ENCODE results near the gene TMOD2. TPM values are rescaled to one million over a fixed set of nuclear protein-coding genes. Genes with fewer than 3 reads are reported as not detected.
A peak's percentile ranks its signal among the peaks of the same experiment; 100 is the strongest.

The TMOD2 gene
- 3.5 and 4.4 TPM in 2 replicates for total RNA-seq (2014; rRNA removed; shearing (Covaris generic))

DNA sequence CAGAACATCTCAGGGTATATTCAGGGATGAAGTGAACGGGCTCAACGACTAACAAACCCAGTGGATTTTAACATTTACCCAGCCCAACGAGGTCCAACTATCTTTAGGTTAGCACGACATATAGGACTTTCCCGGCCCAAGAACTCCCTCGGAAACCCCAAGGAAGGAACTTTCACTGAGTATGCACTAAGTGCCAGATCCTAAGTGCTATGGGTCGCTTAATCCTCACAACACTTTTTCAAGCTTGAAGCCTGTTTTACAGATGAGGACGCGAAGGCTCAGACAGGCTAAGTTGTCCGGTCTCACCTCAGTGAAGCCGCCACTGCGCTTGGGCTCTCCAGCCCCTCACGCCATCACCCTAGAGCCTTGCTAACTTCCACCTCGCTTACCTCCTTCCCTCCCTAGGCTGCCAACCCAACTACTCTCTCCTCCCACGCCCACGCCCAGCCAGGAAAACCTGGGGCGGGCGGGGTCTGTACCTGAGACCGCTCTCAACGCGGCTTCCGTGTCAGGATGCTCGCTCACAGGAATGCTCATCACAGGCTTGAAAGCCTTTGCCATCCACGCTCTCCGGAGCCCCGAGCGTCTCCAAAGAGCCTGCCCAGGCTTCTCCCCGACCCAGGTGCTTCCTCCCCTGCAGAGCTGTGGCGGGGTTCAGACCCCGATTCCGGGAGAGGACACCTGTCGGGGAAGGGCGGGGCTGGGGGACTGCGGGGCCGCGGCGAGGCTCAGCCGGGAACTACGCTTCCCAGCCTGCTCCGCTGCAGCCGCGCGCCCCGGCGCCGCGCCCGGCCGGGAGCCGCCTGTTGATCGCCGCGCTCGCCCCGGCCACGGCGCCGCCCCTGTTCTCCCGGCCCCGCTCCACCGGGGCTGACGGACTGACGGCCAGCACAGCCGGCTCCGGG is at the start of gene TMOD2:
Gene TMOD2, plus strand, starts transcription at position 806 of the 905 bp plus-strand sequence. CDS start 14,845 bp downstream, outside the sequence.
- DNase-seq (ENCODE audit: low read depth) = peak; percentile 28

DNA sequence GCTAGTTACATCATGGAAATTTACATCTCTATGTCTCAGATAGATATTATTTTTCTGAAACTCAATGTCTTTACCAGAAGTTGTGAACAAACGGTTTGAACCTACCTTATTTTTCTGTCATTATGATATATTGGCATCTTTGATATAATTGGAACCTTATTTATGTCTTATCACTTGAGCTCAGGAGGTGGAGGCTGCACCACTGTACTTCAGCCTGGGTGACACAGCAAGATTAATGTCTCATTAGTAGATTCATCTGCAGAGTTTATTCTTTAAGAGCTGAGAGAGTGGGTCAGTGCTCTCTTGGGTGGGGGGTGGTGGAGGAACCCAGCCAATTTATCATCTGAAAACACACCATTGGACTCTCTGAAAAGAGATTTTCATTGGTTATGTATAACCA is 48.7 kb upstream of the TMOD2 start:
- no peak for DNase-seq (ENCODE audit: low read depth)

DNA sequence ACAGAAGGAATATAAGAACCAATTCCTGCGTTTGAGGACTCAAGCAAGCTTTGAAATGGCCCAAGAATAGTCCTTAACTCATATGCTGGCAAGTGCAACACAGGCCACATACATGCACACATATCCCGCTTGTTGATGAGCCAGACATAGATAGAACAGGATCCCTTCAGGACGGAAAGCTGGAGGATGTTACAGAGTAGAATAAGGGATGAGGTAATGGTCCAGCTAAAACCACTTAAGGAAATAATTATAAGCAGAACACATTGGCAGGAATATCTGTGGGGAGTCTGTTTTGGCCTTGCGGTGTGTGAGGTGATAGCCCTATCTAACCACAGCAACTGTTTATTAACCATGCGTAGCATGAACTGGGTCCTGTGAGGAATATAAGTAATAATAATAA is 45.1 kb upstream of the TMOD2 start:
- no peak for DNase-seq (ENCODE audit: low read depth)

DNA sequence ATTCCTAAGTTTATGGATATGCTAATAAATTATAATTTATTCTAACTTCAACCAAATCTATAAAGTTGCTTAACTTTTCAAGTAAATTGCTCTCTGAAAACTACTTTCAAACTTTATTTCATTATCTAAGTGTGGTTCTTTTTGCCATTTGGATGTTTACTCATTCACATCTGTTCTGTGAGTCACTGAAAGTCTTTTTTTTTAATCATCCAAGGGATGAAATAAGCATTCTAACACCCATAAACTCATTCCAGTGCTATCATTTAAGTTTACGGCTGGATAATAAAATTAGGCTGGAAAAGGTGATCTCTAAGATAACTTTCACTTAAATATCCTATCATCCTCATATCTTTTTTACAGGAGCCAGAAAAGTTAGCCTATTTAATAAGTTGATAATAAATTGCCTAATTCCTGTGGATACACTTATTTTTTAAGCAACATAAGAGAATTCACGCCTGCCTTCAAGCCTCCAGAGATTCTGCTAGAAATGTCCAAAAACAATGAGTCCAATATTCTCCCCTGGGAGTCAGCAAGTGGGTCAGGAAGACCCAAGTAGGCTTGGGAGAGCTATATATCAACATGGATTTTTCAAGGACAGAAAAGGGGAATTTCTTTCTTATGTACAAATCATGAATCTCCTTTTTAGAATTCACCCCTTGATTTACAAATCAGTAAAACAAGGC is 44.3 kb upstream of the TMOD2 start:
- DNase-seq (ENCODE audit: low read depth) = no peak

DNA sequence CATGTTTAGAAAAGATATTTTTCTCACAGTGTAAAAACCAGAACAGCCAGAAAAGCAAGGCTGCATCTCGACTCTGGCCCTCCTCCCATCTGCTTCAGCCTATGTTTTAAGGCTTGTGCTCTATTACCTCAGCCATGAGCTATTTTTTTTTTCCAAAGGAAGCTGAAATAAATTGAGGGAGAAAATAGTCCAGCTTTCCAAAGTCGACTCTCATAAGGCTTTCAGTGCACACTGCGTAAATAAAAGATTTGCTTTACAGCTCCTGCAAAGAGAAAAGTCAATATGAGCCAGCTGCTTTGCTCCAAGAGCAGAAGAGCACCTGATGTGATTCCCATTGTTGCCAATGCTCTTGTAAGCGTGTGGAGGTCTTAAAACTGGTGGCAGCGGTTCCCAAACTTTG is 43.4 kb upstream of the TMOD2 start:
- no peak for DNase-seq (ENCODE audit: low read depth)

DNA sequence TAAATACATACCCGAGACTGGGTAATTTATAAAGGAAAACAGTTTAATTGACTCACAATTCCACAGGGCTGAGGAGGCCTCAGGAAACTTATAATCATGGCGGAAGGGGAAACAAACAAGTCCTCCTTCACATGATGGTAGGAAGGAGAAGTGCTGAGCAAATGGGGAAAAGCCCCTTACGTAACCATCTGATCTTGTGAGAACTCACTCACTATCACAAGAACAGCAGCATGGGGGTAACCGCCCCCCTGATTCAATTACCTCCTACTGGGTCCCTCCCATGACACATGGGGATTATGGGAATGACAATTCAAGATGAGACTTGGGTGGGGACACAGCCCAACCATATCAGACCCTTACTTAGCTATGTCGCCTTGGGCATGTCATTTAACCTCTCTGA is 42.4 kb upstream of the TMOD2 start:
- DNase-seq (ENCODE audit: low read depth) = no peak

DNA sequence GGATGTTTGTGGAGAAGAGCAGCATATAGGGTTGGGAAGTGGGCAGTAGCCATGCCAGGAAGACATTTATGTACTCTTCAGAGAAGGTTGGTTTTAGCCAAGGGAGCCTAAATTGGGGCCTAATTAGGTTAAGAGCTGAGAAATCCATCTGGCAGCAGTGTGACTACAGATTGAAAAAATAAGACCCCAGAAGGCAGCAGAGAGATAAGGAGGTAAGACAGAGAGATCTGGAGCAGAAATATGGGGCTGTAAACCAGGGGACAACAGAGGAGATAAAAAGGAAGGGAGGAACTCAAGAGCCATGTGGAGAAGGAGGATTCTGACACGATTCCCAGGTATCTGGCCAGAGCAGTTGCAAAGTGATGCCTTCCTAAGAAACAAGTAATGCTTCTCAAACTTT is 37.2 kb upstream of the TMOD2 start:
- DNase-seq (ENCODE audit: low read depth) = no peak

DNA sequence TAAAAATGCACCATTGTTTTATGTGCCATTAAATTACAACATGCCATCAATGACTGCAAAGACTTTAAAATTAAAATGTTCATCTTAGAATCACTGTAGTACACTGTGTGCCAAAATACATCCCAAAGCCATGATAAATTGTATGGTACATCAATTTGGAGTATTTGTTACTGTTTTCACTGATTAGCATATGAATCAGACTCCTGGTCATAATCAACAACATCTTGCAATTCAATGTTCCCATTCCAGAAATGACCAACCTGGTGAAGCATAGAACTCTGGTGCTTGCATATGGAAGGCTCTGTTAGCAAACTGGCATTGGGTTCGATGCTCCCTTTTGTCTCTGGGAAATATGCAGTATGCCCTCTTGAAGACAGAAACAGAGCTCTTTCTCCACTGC is 36.5 kb upstream of the TMOD2 start:
- no peak for DNase-seq (ENCODE audit: low read depth)

DNA sequence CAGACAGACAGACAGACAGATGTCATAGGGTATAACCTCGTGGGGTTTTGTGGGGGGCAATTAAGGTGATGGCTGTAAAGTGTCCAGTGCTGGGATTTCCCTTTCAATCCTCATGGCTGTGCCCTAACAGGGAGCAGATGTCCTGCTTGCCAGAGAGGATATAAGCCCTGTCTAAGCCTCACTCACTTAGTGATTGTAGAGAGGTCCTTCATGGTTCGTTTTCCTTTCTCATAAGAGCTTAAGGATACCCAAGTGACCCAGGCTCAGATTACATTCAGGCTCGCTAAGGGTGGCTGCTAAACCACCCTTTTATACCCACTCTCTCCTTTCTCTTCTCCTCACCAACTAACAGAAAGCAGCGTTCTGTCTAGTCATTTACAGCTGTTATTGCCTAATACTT is 33.2 kb upstream of the TMOD2 start:
- no peak for DNase-seq (ENCODE audit: low read depth)

DNA sequence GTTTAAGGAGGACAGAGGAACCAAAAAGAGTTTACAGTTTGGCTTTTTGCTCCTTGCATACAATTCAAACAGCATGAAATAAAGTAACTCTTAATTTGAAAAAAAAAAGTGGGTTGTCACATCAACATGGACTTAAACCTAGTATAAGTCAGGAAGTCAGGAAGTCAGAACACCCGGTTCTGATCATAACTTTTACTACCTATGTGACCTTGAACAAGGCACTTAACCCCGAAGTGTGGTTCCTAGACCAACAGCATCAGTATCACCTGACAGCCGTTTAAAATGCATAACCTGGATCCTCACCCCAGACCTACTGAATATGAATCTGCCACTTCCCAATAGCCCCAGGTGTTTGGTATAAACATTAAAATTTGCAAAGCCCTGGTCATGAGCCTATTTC is 32.7 kb upstream of the TMOD2 start:
- DNase-seq (ENCODE audit: low read depth) = no peak

DNA sequence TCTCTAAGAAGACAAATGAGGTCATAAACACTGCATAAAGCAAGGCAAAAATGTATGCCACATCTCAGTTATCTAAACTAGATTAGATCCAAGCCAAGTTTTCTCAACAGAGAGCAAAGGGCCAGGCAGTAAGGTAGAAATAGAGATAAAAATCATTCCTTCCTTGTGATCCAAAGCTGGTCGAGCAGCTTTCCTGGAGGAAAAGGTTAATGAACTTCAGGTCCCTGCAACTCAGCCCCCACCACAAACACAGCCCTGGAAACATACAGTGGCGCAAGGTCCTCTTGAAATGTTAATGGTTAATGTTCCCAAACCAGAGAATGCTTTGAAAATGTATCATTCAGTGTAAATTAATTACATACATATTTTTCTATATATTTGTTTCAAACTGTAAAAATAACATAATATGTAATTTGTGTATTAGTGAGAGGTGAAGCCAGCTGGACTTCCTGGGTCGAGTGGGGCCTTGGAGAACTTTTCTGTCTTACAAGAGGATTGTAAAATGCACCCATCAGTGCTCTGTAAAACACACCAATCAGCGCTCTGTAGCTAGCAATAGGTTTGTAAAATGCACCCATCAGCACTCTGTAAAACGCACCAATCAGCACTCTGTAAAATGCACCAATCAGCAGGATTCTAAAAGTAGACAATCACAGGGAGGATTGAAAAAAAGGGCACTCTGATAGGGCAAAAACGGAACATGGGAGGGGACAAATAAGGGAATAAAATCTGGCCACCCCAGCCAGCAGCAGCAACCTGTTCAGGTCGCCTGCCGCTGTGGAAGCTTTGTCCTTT is 31.0 kb upstream of the TMOD2 start:
- no peak for DNase-seq (ENCODE audit: low read depth)

DNA sequence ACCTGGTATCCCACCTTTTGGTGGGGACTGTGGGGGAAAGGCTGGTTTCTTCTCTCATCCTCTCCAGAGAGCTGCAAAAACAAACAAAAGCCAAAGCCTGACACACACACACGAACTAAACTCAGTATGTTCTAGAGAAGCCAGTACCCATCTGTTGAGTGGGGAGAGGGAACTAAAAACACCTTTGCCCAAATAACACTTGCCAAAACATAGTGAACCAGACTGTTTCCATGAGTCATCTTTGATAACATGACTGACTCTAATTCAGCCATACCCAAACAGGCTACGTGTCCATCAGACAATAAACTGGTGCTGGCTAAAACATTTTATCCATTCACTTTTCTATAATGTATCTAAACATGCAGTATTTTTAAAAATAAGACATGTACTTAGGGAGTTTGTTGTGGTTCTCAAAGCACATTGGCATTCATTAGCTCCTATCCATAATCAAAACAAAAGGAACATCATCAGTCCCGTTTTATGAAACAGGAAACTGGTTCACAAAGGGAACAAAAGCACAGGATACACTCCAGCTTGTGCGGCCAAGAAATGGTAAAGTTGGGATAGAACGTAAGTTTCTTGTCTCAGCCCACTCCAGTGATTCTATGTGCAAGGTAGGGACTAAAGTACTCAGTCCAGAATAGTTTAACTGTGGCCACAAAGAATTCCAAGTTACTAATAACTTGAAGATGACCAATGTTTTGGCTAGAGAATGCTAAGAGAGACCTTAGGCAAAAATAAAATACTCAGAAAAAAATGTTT is 30.0 kb upstream of the TMOD2 start:
- peak; percentile 66 for DNase-seq (ENCODE audit: low read depth)

DNA sequence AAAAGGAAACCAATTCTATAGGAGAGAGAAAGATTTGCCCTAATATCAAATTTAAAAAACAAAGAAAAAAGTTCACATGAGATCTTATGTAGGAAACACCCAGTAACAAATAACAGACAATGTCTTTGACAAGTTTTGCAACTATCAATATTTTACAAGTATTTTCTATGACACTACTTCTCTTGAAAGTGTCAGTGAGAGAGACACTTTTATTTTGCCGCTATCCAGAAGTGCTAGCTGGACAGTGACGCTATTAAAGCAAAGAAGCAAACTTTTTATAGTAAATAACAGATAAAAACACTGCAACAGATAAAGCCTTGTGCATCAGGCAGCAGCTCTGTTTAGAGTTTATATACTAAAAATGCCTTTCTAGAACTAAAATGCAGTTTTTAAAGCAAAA is 27.2 kb upstream of the TMOD2 start:
- DNase-seq (ENCODE audit: low read depth) = no peak

DNA sequence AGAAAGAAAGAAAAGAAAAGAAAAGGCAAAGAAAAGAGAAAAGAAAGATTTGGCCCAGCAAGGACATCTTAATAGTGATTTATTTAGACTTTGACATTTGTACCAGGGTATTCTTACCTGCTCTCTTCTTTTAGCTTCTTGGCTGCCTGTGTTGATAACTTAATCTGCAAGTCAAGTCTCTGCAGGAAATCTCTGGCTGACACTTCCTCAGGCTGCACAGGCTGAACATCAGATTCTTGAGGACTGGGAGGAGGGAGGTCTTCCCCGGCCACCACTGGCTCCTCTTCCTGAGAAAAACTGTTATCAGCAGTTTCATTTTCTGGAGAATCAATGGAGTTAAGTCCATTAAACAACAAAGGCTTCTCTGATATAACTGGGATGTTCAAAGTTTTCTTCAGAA is 26.7 kb upstream of the TMOD2 start:
- DNase-seq (ENCODE audit: low read depth) = no peak

DNA sequence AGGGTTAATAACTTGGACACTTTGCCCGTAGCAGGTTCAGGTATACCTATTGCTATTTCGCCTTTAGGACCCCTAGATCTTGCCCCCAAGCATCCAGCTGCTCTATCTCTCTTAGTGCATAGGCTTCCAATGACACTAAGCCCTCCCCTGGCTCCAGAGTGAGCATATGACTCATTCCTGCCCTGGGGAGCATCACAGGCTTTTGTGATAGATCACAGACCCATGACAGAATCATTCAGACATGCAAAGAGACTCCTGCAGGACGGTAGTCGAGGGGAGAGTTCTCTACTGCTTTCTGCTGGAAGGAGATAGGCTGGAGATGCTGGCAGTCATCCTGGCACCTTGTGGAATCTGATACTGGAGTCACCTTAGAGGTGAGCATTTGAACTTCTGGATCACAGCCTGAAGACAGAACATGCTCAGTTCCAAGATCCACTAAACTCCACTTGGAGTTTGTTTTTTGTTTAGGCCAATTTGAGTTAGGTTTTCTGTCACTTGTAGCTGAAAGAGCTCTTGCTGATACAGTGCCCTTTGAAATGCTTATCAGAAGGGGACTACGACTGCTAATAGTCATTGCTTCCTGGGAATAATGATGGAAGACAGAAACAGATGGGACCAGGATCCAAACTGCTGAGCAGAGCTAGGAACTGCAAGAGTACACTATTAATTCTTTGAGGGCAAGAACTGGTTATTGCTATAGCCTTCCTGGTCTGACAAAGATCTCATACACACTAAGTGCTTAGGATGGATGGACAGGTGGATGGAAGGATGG is 24.9 kb upstream of the TMOD2 start:
- DNase-seq (ENCODE audit: low read depth) = peak; percentile 96

DNA sequence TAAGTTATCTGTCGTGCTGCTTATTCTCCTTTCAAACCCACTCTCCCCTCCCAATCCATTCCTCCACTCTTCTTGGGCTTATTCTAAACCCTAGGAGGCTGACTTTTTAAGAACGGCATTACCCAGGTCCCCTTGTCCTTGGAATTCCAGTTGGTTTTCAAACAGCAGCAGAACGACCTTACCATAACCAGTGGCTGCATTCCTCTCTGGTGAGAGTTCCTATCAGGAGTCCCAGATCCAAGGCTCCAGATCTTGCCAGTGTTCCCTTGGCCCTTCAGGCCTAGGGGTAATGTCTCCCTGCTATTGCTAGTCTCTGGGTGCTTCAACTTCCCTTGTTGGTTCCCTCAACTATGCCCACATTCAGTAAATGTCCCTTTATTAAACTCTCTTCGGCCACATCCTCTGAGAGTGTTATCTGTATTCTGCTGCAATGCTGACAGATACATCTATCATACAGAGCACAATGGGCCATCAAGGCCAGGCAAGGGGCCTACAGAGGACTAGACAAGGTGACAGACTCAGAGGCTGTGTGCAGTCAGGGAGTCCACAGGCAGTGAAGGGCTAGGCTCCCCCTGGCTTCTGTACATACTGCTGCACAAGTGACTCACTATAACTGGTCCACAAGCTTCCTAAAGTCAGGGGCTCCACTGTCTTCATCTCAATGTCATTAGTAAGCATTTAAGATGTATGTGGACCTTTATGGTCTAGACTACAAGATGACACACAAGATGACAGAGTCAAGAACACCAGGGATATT is 24.1 kb upstream of the TMOD2 start:
- peak; percentile 68 for DNase-seq (ENCODE audit: low read depth)

DNA sequence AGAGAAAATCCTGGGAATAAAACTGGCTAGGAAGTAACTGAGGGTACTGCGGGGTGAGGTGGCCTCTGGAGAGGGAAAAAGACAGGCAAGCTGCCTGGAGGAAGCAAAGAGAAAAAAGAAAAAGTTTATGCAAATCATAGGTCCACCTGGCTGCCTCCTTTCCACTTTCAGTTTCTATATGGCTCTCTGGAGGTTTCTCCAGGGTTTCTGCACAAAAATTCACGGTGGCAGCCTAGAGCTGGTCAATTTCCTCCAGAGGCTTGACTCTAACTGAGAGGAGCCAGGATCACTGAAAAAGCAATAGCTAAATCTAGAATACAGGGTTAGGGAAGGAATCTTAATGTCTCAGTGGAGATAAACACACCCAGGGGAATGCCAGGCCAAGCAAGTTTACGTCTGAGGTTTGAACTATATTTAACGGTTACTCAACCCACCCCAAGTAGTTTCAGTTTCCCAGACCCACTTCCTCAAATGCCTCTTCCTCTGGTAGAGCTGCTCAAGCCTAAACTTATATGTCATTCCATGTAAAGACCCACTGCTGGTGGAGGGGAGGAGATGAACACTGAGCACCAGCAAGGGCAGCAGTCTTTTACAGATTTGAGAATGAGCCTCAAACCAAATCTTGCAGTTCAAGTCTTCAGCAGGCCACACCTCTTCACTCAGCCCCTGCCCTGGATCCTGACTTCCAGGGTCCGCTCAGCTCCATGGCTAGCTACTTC is 19.7 kb upstream of the TMOD2 start:
- DNase-seq (ENCODE audit: low read depth) = peak; percentile 75

DNA sequence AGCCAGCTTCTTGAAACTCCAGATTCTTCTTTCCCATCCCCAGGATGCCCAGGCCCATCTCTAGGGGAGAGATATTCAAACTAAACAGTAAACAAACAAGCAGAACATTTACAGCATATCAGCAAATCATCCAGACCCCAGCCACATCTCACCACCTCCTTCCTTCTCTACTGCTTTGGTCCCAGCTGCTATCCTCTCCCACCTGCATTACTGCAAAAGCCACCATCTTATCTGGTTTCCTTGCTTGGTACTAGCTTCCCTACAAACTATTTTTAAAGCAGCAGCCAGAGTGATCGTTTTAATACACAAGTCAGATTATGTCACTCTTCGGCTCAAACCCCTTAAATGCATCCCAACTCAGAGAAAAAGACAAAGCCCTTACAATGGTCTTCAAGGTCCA is 18.8 kb upstream of the TMOD2 start:
- no peak for DNase-seq (ENCODE audit: low read depth)

DNA sequence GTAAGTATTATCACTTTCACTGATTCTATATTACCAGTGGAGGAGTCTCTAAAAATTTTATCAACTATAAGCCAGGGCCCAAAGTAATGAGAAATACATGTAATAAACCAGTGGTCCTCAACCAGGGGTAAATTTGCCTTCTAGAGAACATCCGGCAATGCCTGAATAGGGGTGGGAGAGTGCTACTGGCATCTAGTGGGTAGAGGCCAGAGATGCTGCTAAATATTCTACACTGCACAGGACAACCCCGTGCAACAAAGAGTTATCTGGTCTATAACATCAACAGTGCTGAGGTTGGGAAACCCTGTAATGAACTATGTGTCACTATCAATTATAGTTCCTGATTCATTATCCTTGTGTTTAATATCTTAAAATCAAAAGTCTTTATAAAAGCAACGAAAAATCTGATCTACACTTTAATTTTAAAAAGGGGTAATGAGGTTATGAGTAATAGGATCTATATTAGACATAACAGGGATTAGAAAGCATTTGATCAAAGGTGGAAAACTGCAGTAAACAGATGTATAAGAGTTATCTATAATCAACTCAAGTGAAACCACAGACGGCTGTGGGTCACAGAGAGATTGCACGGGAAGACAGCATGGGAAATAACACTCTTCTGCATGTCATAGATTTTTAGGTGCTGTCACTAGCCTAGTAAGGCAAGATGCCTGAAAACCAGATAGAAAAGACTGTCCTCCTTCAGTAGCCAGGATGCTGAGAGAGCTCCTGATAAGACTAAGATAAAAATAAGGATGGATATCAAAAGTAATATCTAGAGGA is 16.0 kb upstream of the TMOD2 start:
- no peak for DNase-seq (ENCODE audit: low read depth)

Data from M059J (cell line).